Lower leg skin (tissue), 3 donors: ENCODE measurements around the gene PCSK6.

Experiments used
- CTCF ChIP-seq, 3 donors: fragments of 450-650 bp; IDR thresholded peaks; one replicate each; pipeline ENCODE4 v1.5.1; 2016; ENCODE audit warnings: antibody characterized with exemption in 3 of 3, mild to moderate bottlenecking in 3 of 3, moderate library complexity in 2 of 3
- POLR2A ChIP-seq, 2 donors: fragments of 450-650 bp; IDR thresholded peaks; one replicate each; pipeline ENCODE4 v1.6.1; 2016 to 2017; ENCODE audit warnings: antibody characterized with exemption in 2 of 2, mild to moderate bottlenecking in 1 of 2, moderate library complexity in 1 of 2

- TF ChIP-seq POLR2A (IDR thresholded peaks at IDR 0.05) (no peak), CTCF (IDR thresholded peaks at IDR 0.05) (no peak)
These were observed 43.4 kb upstream of the PCSK6 start for GRCh38 chr15:101532865-101533264.
